ENCODE measurements around the gene ZFAND5. TPM values are rescaled to one million over a fixed set of nuclear protein-coding genes. Genes with fewer than 3 reads are reported as not detected.

The ZFAND5 gene
- total and polyA plus RNA-seq, 10 of the 15 experiments (the other 5 are each of a cell fraction or from before 2014, with no cell fraction given), result 22.5 to 107 (median 63.3) TPM

- TF ChIP-seq PKNOX1 (IDR thresholded peaks at IDR 0.05), result peak; percentile 52; the same call in 1 of the 2 replicates
- 0 out of 2 replicates have a peak, but pooled peaks have one; percentile 11 for TF ChIP-seq ATF3 (IDR thresholded peaks at IDR 0.05; ENCODE audit: borderline replicate concordance, extremely low read depth, low read depth, low read length)
- TF ChIP-seq CHD1 (IDR thresholded peaks at IDR 0.05; ENCODE audit: low read depth, low read length), result peak; percentile 80; the same call in 1 of the 2 replicates
- peak; percentile 85; the same call in 1 of the 2 replicates for TF ChIP-seq MAX (IDR thresholded peaks at IDR 0.05; ENCODE audit: low read depth, low read length)
- peak; percentile 67; the same call in 1 of the 2 replicates for TF ChIP-seq MEF2A (IDR thresholded peaks at IDR 0.05; ENCODE audit: insufficient read depth, low read depth, low read length)
These were observed 2.3 kb downstream of the ZFAND5 start (continued) for GRCh38 chr9:72362680-72363139.

- no TSS peak for BruUV-seq (replicated peaks)
- ChIA-PET RAD21 (ENCODE audit: unreplicated experiment) (interaction anchor here (0.7 to 5.1 kb wide), 26 partner anchors 10 to 451 kb away, joined by 3 to 33 read pairs (median 4); partner anchors contain the start of genes ABHD17B and C9orf85), SMC1A (ENCODE audit: uncharacterized antibody, unreplicated experiment) (interaction anchor here (0.8 to 2.9 kb wide), 40 partner anchors 9 to 235 kb away, joined by 3 to 12 read pairs (median 4); no protein-coding TSS in a partner anchor), CTCF (interaction anchor here (0.8 to 3.1 kb wide), 8 partner anchors 65 to 451 kb away, joined by 3 to 26 read pairs (median 6); partner anchors contain the start of genes ABHD17B and C9orf85), POLR2A (interaction anchor here (1.0 to 5.2 kb wide), 8 partner anchors 10 to 165 kb away, joined by 3 to 32 read pairs (median 4); no protein-coding TSS in a partner anchor)
- intact Hi-C loops (cut with micrococcal nuclease; ENCODE audit: unreplicated experiment), result loop anchor here (2.0 to 10.0 kb wide), 3 partner anchors 70 to 231 kb away; no protein-coding TSS in a partner anchor
- Histone ChIP-seq H3K4me1 (ENCODE audit: control insufficient read depth, insufficient read depth, low read length) (peaks cover 4% of the 10 kb centered on the region), H3K79me2 (ENCODE audit: control insufficient read depth, insufficient read depth, low read length) (peaks cover 77% of the 10 kb centered on the region), H3K4me2 (ENCODE audit: control insufficient read depth, insufficient read depth) (peak overlapping the region; percentile 75), H3K4me3 (peak overlapping the region; percentile 91), H4K20me1 (ENCODE audit: control insufficient read depth, insufficient read depth) (no peaks in the 10 kb centered on the region), H2AFZ (ENCODE audit: control insufficient read depth, low read depth, low read length) (no peak overlapping the region), H3K9me3 (replicated peaks; ENCODE audit: control insufficient read depth, insufficient read depth, low read length) (no peaks in the 10 kb centered on the region), H3K27ac (ENCODE audit: control insufficient read depth, insufficient read depth) (peak overlapping the region; percentile 17; the same call in 1 of the 2 replicates), H3K27me3 (replicated peaks in 1 of 2; ENCODE audit: control insufficient read depth in 2 of 2, insufficient read depth in 2 of 2, low read length in 1 of 2) (no peaks in the 10 kb centered on the region), H3K9ac (ENCODE audit: control insufficient read depth, insufficient read depth, low read length) (peak overlapping the region; percentile 85; the same call in 1 of the 2 replicates), H3K36me3 (ENCODE audit: control insufficient read depth in 2 of 2, insufficient read depth in 2 of 2, low read length in 1 of 2) (peaks cover 0 to 7% of the 10 kb centered on the region in 2 experiments; a peak in 1 of 4 replicates)
- 43% methylated on average over 2 of the region's 2 CpGs for WGBS (ENCODE audit: insufficient coverage, insufficient replicate concordance, low lambda C conversion rate, missing lambda C conversion rate)
- in situ Hi-C loops (cut with MboI), result no loop called here
- DNase-seq (ENCODE audit: low read depth, low spot score), result no peak
- FAIRE-seq, result no peak
- no peak for ATAC-seq
- TF ChIP-seq CBX5 (IDR thresholded peaks at IDR 0.05; ENCODE audit: low read depth) (no peak), KAT2A (conservative IDR thresholded peaks at IDR 0.05; ENCODE audit: control insufficient read depth, low read depth, low read length) (no peak), BACH1 (IDR thresholded peaks at IDR 0.05; ENCODE audit: borderline replicate concordance) (peak; percentile 26; the same call in 1 of the 2 replicates), ZBTB4 (CRISPR knock-in tag; IDR thresholded peaks at IDR 0.05) (no peak), ZNF274 (IDR thresholded peaks at IDR 0.05; ENCODE audit: insufficient read depth, insufficient read length) (no peak), SREBF1 (IDR thresholded peaks at IDR 0.05; ENCODE audit: low read length) (no peak), BCL3 (IDR thresholded peaks at IDR 0.05; ENCODE audit: borderline replicate concordance, insufficient read depth, low read depth, low read length, poor library complexity, severe bottlenecking) (no peak)
These were observed 2.9 kb downstream of the ZFAND5 start for GRCh38 chr9:72362118-72362531.
